Measurements from ENCODE around the gene ZFYVE9. TPM values are rescaled to one million over a fixed set of nuclear protein-coding genes. Genes with fewer than 3 reads are reported as not detected.

The ZFYVE9 gene
- total RNA-seq, 1 experiment from 2014 or later = 28.4 TPM

DNA sequence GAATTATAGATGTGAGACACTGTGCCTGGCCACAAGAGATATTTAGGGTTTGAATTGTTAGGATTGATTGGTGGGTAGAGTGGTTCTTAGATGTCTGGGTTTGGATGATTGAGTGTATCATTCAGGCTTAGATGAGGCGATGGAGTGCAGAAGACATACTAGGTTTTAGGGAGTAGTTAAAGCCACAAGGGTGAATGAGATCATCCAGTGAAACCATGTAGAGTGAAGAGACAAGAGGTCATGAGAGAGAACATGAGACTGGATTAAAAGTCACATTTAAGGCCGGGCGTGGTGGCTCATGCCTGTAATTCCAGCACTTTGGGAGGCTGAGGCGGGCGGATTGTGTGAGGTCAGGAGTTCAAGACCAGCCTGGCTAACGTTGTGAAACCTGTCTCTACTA lies 37.2 kb downstream of the ZFYVE9 start:
- H2AK5ac ChIP-seq (ENCODE audit: insufficient read length, low read length) = no peak overlapping the region
- peaks cover 4% of the 10 kb centered on the region for H3K79me1 ChIP-seq (ENCODE audit: insufficient read depth, low read depth, low read length, poor library complexity, severe bottlenecking)
- H2BK12ac ChIP-seq (ENCODE audit: insufficient read length, low read depth, low read length) = no peak overlapping the region
- H3K27me3 Mint-ChIP-seq (ENCODE audit: low read depth) = peaks cover 1% of the 10 kb centered on the region
- H2BK120ac ChIP-seq (ENCODE audit: low read depth, low read length, poor library complexity, severe bottlenecking) = no peak overlapping the region
- H3K9me3 ChIP-seq (ENCODE audit: control insufficient read depth, low read depth, low read length) = peaks cover 8% of the 10 kb centered on the region
- H3K4me3 Mint-ChIP-seq = no peak overlapping the region
- H3K23me2 ChIP-seq (ENCODE audit: insufficient read length, low read depth, low read length, poor library complexity, severe bottlenecking) = no peaks in the 10 kb centered on the region
- H2BK20ac ChIP-seq (ENCODE audit: low read depth, low read length, poor library complexity, severe bottlenecking) = no peak overlapping the region
- H3K9ac ChIP-seq (ENCODE audit: extremely low read depth, insufficient read length, low read length) = no peak overlapping the region
- H4K8ac ChIP-seq (replicated peaks; ENCODE audit: insufficient read length, low read depth, low read length) = no peak overlapping the region
- H3K23ac ChIP-seq (ENCODE audit: insufficient read length, low read depth, low read length) = no peak overlapping the region
- no peak for DNase-seq
- H3K18ac ChIP-seq (ENCODE audit: insufficient read length, low read depth, low read length) = no peak overlapping the region
- no peak overlapping the region for H4K91ac ChIP-seq (ENCODE audit: insufficient read length, low read depth, low read length)
- H2AFZ ChIP-seq (ENCODE audit: low read length) = no peak overlapping the region
- H2BK15ac ChIP-seq (ENCODE audit: low read depth, low read length) = no peak overlapping the region
- peaks cover 29 to 41% (median 39%) of the 10 kb centered on the region in 3 experiments for H3K36me3 Mint-ChIP-seq (ENCODE audit: insufficient read depth in 1 of 3, low read depth in 3 of 3)
- H3K27me3 ChIP-seq (ENCODE audit: insufficient read depth, low read length) = no peaks in the 10 kb centered on the region
- peaks cover 48 to 50% of the 10 kb centered on the region in 2 experiments for H3K9me3 Mint-ChIP-seq
- H3K56ac ChIP-seq (ENCODE audit: insufficient read length, low read depth, low read length) = no peak overlapping the region
- peaks cover 4 to 6% of the 10 kb centered on the region in 2 experiments; a peak in 3 of 4 replicates for H3K4me1 Mint-ChIP-seq
- no CpG with 5 or more reads among the region's 6 CpGs for WGBS (ENCODE audit: extremely low coverage, insufficient read length, low lambda C conversion rate)
- H3T11ph ChIP-seq (ENCODE audit: low read length) = no peak overlapping the region
- no peak overlapping the region for H3K14ac ChIP-seq (ENCODE audit: insufficient read depth, low read length)
- TF ChIP-seq, protein P1, sequence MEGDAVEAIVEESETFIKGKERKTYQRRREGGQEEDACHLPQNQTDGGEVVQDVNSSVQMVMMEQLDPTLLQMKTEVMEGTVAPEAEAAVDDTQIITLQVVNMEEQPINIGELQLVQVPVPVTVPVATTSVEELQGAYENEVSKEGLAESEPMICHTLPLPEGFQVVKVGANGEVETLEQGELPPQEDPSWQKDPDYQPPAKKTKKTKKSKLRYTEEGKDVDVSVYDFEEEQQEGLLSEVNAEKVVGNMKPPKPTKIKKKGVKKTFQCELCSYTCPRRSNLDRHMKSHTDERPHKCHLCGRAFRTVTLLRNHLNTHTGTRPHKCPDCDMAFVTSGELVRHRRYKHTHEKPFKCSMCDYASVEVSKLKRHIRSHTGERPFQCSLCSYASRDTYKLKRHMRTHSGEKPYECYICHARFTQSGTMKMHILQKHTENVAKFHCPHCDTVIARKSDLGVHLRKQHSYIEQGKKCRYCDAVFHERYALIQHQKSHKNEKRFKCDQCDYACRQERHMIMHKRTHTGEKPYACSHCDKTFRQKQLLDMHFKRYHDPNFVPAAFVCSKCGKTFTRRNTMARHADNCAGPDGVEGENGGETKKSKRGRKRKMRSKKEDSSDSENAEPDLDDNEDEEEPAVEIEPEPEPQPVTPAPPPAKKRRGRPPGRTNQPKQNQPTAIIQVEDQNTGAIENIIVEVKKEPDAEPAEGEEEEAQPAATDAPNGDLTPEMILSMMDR (conservative IDR thresholded peaks at IDR 0.05) = no peak
- H2BK5ac ChIP-seq (ENCODE audit: insufficient read length, low read length) = no peak overlapping the region
- H3K27ac ChIP-seq (ENCODE audit: insufficient read length, low read depth, low read length) = no peak overlapping the region
- H3K4me1 ChIP-seq (ENCODE audit: insufficient read depth, low read length) = no peaks in the 10 kb centered on the region
- H3K27ac Mint-ChIP-seq = no peak overlapping the region
- H4K20me1 ChIP-seq (ENCODE audit: control insufficient read depth, insufficient read depth, insufficient read length) = no peaks in the 10 kb centered on the region
- H3K79me2 ChIP-seq (ENCODE audit: insufficient read depth, low read length) = no peaks in the 10 kb centered on the region
- no peak overlapping the region for H4K5ac ChIP-seq (ENCODE audit: insufficient read length, low read depth, low read length)
- H3K4ac ChIP-seq (ENCODE audit: low read depth, low read length) = no peak overlapping the region
- no peak overlapping the region for H3K4me2 ChIP-seq (ENCODE audit: insufficient read depth, insufficient read length, low read length)
